Islet precursor cell (in vitro differentiated cells): Measurements from ENCODE around the gene ATRNL1.

Experiments
- DNase-seq: peaks from one replicate; pipeline ENCODE4 v3.0.0-alpha.2; 2018

ATRNL1 gene

GRCh38 chr10:115957786-115958442 lies 864.7 kb downstream of the ATRNL1 start:
- DNase-seq, result no peak

GRCh38 chr10:115963848-115964247 lies 870.7 kb downstream of the ATRNL1 start:
- DNase-seq, result no peak

GRCh38 chr10:115964827-115965226 lies 871.7 kb downstream of the ATRNL1 start:
- DNase-seq, result no peak

GRCh38 chr10:115965376-115965775 lies 872.2 kb downstream of the ATRNL1 start:
- DNase-seq, result no peak

- no peak for DNase-seq
Measured at GRCh38 chr10:115968236-115968635, 875.1 kb downstream of the ATRNL1 start.

- peak; percentile 47 for DNase-seq
Measured at GRCh38 chr10:115969591-115969990, 876.4 kb downstream of the ATRNL1 start.

GRCh38 chr10:115971921-115972320 lies 878.8 kb downstream of the ATRNL1 start:
- DNase-seq, result no peak

GRCh38 chr10:115972426-115972825 lies 879.3 kb downstream of the ATRNL1 start:
- DNase-seq, result peak; percentile 29

GRCh38 chr10:115974351-115974750 lies 881.2 kb downstream of the ATRNL1 start:
- peak; percentile 36 for DNase-seq

- DNase-seq, result peak; percentile 38
Measured at GRCh38 chr10:115974816-115975430, 881.8 kb downstream of the ATRNL1 start.

GRCh38 chr10:115975506-115975905 lies 882.3 kb downstream of the ATRNL1 start:
- DNase-seq, result peak; percentile 35

- DNase-seq, result peak; percentile 43
Measured at GRCh38 chr10:115976342-115976741, 883.2 kb downstream of the ATRNL1 start.

- no peak for DNase-seq
Measured at GRCh38 chr10:115977855-115978254, 884.7 kb downstream of the ATRNL1 start.

GRCh38 chr10:115979576-115979975 lies 886.4 kb downstream of the ATRNL1 start:
- no peak for DNase-seq

GRCh38 chr10:115980470-115980869 lies 887.3 kb downstream of the ATRNL1 start:
- DNase-seq, result no peak

GRCh38 chr10:115981081-115981480 lies 887.9 kb downstream of the ATRNL1 start:
- DNase-seq, result peak; percentile 49

GRCh38 chr10:115982076-115982475 lies 888.9 kb downstream of the ATRNL1 start:
- peak; percentile 51 for DNase-seq

GRCh38 chr10:115982526-115982925 lies 889.4 kb downstream of the ATRNL1 start:
- DNase-seq, result no peak

GRCh38 chr10:115985786-115986185 lies 892.6 kb downstream of the ATRNL1 start:
- DNase-seq, result peak; percentile 15

- DNase-seq, result no peak
Measured at GRCh38 chr10:115988380-115988779, 895.2 kb downstream of the ATRNL1 start.

GRCh38 chr10:115989621-115990020 lies 896.5 kb downstream of the ATRNL1 start:
- no peak for DNase-seq

- DNase-seq, result no peak
Measured at GRCh38 chr10:115992236-115992986, 899.2 kb downstream of the ATRNL1 start.

GRCh38 chr10:115996031-115996430 lies 902.9 kb downstream of the ATRNL1 start:
- no peak for DNase-seq

- DNase-seq, result no peak
Measured at GRCh38 chr10:115998301-115998700, 905.1 kb downstream of the ATRNL1 start.
